ENCODE measurements around the gene WDFY3. TPM values are rescaled to one million over a fixed set of nuclear protein-coding genes. Genes with fewer than 3 reads are reported as not detected.

WDFY3 gene
- total RNA-seq, 5 donors from 2014 or later (not counting 1 experiment from before 2014, with no cell fraction given), result 0.47 to 1.3 (median 0.68) TPM

DNA sequence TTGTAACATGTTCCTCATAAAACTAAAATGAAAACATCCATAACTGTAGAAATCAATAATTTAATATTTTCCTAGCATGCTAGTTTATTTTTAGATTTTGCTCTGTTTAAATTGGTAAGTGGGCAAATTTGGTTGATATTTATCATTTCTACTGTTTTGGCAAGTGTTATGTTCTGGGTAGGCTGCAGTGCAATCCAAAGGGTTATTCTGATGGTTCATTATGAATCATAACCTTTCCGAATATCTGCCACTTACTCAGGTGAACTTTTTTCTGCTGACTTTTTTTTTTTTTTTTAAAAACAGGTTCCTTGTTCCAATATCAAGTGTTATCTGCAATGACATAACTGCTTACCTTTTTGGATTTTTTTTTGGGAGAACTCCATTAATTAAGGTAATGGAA, 331.5 kb downstream of the WDFY3 start:
- no CpG with 5 or more reads among the region's 1 CpG for WGBS (ENCODE audit: insufficient coverage)
- no peaks in the 10 kb centered on the region for H3K36me3 ChIP-seq (ENCODE audit: control insufficient read depth in 2 of 2, extremely low read depth in 1 of 2, insufficient read depth in 1 of 2, low read length in 1 of 2)
- Mint-ChIP-seq H3K36me3 (peaks cover 4% of the 10 kb centered on the region), H3K27me3 (peaks cover 0 to 4% of the 10 kb centered on the region in 2 donors), H3K4me1 (no peaks in the 10 kb centered on the region), H3K9me3 (peaks cover 0 to 2% (median 0%) of the 10 kb centered on the region in 3 donors), H3K27ac (no peak overlapping the region), H3K4me3 (no peak overlapping the region)
- ChIA-PET CTCF (interaction anchor here in 1 of 2 donors (0.7 kb wide), 1 partner anchor 379 kb away, joined by 4 read pairs; no protein-coding TSS in a partner anchor), POLR2A (no interaction called here)
- H3K4me1 ChIP-seq (ENCODE audit: control insufficient read depth in 1 of 2, extremely low read depth in 1 of 2, insufficient read depth in 2 of 2, low read length in 2 of 2), result no peaks in the 10 kb centered on the region
- DNase-seq (no peak), ATAC-seq (replicated peaks in 1 of 4) (no peak)
- H3K4me3 ChIP-seq (ENCODE audit: control insufficient read depth in 1 of 2, extremely low read depth in 1 of 2, low read length in 1 of 2), result no peak overlapping the region
- no peak overlapping the region for H3K27ac ChIP-seq (ENCODE audit: low read length)
- H3K27me3 ChIP-seq (replicated peaks in 1 of 2; ENCODE audit: control insufficient read depth in 2 of 2, extremely low read depth in 1 of 2, insufficient read depth in 2 of 2, low read length in 1 of 2), result no peaks in the 10 kb centered on the region
- H3K9me3 ChIP-seq, result no peaks in the 10 kb centered on the region

GRCh38 chr4:84632092-84632491, 334.4 kb downstream of the WDFY3 start:
- H3K27me3 Mint-ChIP-seq, result peaks cover 0 to 1% of the 10 kb centered on the region in 2 donors
- H3K9me3 Mint-ChIP-seq, result peaks cover 0 to 2% (median 0%) of the 10 kb centered on the region in 3 donors
- Histone ChIP-seq H3K4me1 (ENCODE audit: control insufficient read depth in 1 of 2, extremely low read depth in 1 of 2, insufficient read depth in 2 of 2, low read length in 2 of 2) (no peaks in the 10 kb centered on the region), H3K4me3 (ENCODE audit: control insufficient read depth in 1 of 2, extremely low read depth in 1 of 2, low read length in 1 of 2) (no peak overlapping the region), H3K27ac (ENCODE audit: low read length) (no peak overlapping the region), H3K36me3 (ENCODE audit: control insufficient read depth in 2 of 2, extremely low read depth in 1 of 2, insufficient read depth in 1 of 2, low read length in 1 of 2) (no peaks in the 10 kb centered on the region), H3K9me3 (no peaks in the 10 kb centered on the region), H3K27me3 (replicated peaks in 1 of 2; ENCODE audit: control insufficient read depth in 2 of 2, extremely low read depth in 1 of 2, insufficient read depth in 2 of 2, low read length in 1 of 2) (no peaks in the 10 kb centered on the region)
- ChIA-PET POLR2A (no interaction called here), CTCF (no interaction called here)
- H3K4me1 Mint-ChIP-seq, result no peaks in the 10 kb centered on the region
- no peak overlapping the region for H3K27ac Mint-ChIP-seq
- H3K4me3 Mint-ChIP-seq, result no peak overlapping the region
- no peak for ATAC-seq (replicated peaks in 1 of 4)
- DNase-seq, result no peak
- peaks cover under 1% of the 10 kb centered on the region for H3K36me3 Mint-ChIP-seq
- WGBS (ENCODE audit: insufficient coverage), result no CpG with 5 or more reads among the region's 2 CpGs

DNA sequence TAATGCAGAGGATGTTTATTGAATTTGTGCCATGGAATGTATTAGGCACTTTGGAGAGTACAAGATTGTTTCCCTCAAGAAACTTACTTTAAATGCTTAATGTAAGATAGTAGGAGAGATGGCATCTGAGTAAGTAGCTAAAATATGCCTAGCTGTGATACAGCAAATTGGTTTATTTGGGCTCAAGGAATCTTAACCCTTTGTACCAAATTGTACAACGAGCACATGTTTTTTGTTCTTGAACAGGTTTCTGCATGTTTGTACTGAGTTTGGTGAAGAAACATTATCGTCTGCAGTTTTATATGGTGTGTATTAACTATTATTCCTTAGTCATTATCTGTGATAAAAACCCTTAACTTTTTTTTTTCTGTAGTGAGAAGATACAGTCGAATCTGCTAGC, 334.9 kb downstream of the WDFY3 start:
- no peaks in the 10 kb centered on the region for H3K4me1 ChIP-seq (ENCODE audit: control insufficient read depth in 1 of 2, extremely low read depth in 1 of 2, insufficient read depth in 2 of 2, low read length in 2 of 2)
- no peaks in the 10 kb centered on the region for H3K27me3 ChIP-seq (replicated peaks in 1 of 2; ENCODE audit: control insufficient read depth in 2 of 2, extremely low read depth in 1 of 2, insufficient read depth in 2 of 2, low read length in 1 of 2)
- no peak for DNase-seq
- Mint-ChIP-seq H3K4me1 (no peaks in the 10 kb centered on the region), H3K4me3 (no peak overlapping the region), H3K36me3 (no peaks in the 10 kb centered on the region), H3K27ac (no peak overlapping the region), H3K9me3 (peaks cover 0 to 2% (median 0%) of the 10 kb centered on the region in 3 donors), H3K27me3 (no peaks in the 10 kb centered on the region)
- ChIA-PET CTCF (no interaction called here), POLR2A (no interaction called here)
- H3K27ac ChIP-seq (ENCODE audit: low read length), result no peak overlapping the region
- WGBS (ENCODE audit: insufficient coverage), result no CpG with 5 or more reads among the region's 3 CpGs
- no peak for ATAC-seq (replicated peaks in 1 of 4)
- H3K36me3 ChIP-seq (ENCODE audit: control insufficient read depth in 2 of 2, extremely low read depth in 1 of 2, insufficient read depth in 1 of 2, low read length in 1 of 2), result no peaks in the 10 kb centered on the region
- H3K4me3 ChIP-seq (ENCODE audit: control insufficient read depth in 1 of 2, extremely low read depth in 1 of 2, low read length in 1 of 2), result no peak overlapping the region
- no peaks in the 10 kb centered on the region for H3K9me3 ChIP-seq

GRCh38 chr4:84626673-84627072, 339.8 kb downstream of the WDFY3 start:
- Mint-ChIP-seq H3K9me3 (no peaks in the 10 kb centered on the region), H3K4me3 (no peak overlapping the region), H3K27ac (no peak overlapping the region), H3K4me1 (no peaks in the 10 kb centered on the region), H3K27me3 (no peaks in the 10 kb centered on the region), H3K36me3 (peaks cover 4% of the 10 kb centered on the region)
- no peaks in the 10 kb centered on the region for H3K9me3 ChIP-seq
- no peak overlapping the region for H3K27ac ChIP-seq (ENCODE audit: low read length)
- ChIA-PET POLR2A (no interaction called here), CTCF (no interaction called here)
- ATAC-seq (replicated peaks in 1 of 4) (no peak), DNase-seq (no peak)
- H3K4me3 ChIP-seq (ENCODE audit: control insufficient read depth in 1 of 2, extremely low read depth in 1 of 2, low read length in 1 of 2), result no peak overlapping the region
- H3K27me3 ChIP-seq (replicated peaks in 1 of 2; ENCODE audit: control insufficient read depth in 2 of 2, extremely low read depth in 1 of 2, insufficient read depth in 2 of 2, low read length in 1 of 2), result no peaks in the 10 kb centered on the region
- WGBS (ENCODE audit: insufficient coverage), result no CpG with 5 or more reads among the region's 5 CpGs
- no peaks in the 10 kb centered on the region for H3K36me3 ChIP-seq (ENCODE audit: control insufficient read depth in 2 of 2, extremely low read depth in 1 of 2, insufficient read depth in 1 of 2, low read length in 1 of 2)
- H3K4me1 ChIP-seq (ENCODE audit: control insufficient read depth in 1 of 2, extremely low read depth in 1 of 2, insufficient read depth in 2 of 2, low read length in 2 of 2), result no peaks in the 10 kb centered on the region

DNA sequence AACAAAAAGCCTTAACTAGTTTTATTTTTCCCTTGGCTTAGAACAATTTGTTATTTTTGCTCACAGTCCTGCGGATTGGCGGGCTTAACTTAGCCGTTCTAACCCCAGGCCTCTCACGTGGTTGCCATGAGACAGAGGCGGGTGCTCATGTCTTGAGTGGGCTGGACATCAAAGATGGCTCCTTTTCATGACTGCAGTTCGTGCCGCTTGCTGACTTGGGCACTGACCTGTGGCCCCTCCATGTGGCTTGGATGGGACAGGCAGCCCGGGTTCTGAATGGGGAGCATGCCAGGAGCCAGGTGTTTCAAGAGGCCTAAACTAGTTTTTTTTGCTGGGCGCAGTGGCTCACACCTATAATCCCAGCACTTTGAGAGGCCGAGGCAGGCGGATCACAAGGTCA, 342.8 kb downstream of the WDFY3 start:
- H3K27ac Mint-ChIP-seq, result no peak overlapping the region
- ChIA-PET CTCF (no interaction called here), POLR2A (interaction anchor here in 1 of 2 donors (0.7 kb wide), 1 partner anchor 94 kb away, joined by 4 read pairs; no protein-coding TSS in a partner anchor)
- H3K4me1 Mint-ChIP-seq, result no peaks in the 10 kb centered on the region
- H3K36me3 Mint-ChIP-seq, result peaks cover 4% of the 10 kb centered on the region
- no peaks in the 10 kb centered on the region for H3K27me3 Mint-ChIP-seq
- Histone ChIP-seq H3K27ac (ENCODE audit: low read length) (no peak overlapping the region), H3K27me3 (replicated peaks in 1 of 2; ENCODE audit: control insufficient read depth in 2 of 2, extremely low read depth in 1 of 2, insufficient read depth in 2 of 2, low read length in 1 of 2) (no peaks in the 10 kb centered on the region), H3K9me3 (no peaks in the 10 kb centered on the region), H3K36me3 (ENCODE audit: control insufficient read depth in 2 of 2, extremely low read depth in 1 of 2, insufficient read depth in 1 of 2, low read length in 1 of 2) (no peaks in the 10 kb centered on the region), H3K4me1 (ENCODE audit: control insufficient read depth in 1 of 2, extremely low read depth in 1 of 2, insufficient read depth in 2 of 2, low read length in 2 of 2) (no peaks in the 10 kb centered on the region), H3K4me3 (ENCODE audit: control insufficient read depth in 1 of 2, extremely low read depth in 1 of 2, low read length in 1 of 2) (no peak overlapping the region)
- no peaks in the 10 kb centered on the region for H3K9me3 Mint-ChIP-seq
- WGBS (ENCODE audit: insufficient coverage), result 90% methylated on average over 8 of the region's 11 CpGs
- ATAC-seq (replicated peaks in 1 of 4), result no peak
- no peak for DNase-seq
- H3K4me3 Mint-ChIP-seq, result no peak overlapping the region

GRCh38 chr4:84622959-84623358, 343.5 kb downstream of the WDFY3 start:
- WGBS (ENCODE audit: insufficient coverage), result no CpG with 5 or more reads among the region's 1 CpG
- Mint-ChIP-seq H3K36me3 (peaks cover 4% of the 10 kb centered on the region), H3K9me3 (no peaks in the 10 kb centered on the region), H3K4me1 (no peaks in the 10 kb centered on the region), H3K27ac (no peak overlapping the region), H3K27me3 (no peaks in the 10 kb centered on the region), H3K4me3 (no peak overlapping the region)
- Histone ChIP-seq H3K9me3 (no peaks in the 10 kb centered on the region), H3K4me3 (ENCODE audit: control insufficient read depth in 1 of 2, extremely low read depth in 1 of 2, low read length in 1 of 2) (no peak overlapping the region), H3K27ac (ENCODE audit: low read length) (no peak overlapping the region), H3K36me3 (ENCODE audit: control insufficient read depth in 2 of 2, extremely low read depth in 1 of 2, insufficient read depth in 1 of 2, low read length in 1 of 2) (no peaks in the 10 kb centered on the region), H3K4me1 (ENCODE audit: control insufficient read depth in 1 of 2, extremely low read depth in 1 of 2, insufficient read depth in 2 of 2, low read length in 2 of 2) (no peaks in the 10 kb centered on the region), H3K27me3 (replicated peaks in 1 of 2; ENCODE audit: control insufficient read depth in 2 of 2, extremely low read depth in 1 of 2, insufficient read depth in 2 of 2, low read length in 1 of 2) (no peaks in the 10 kb centered on the region)
- DNase-seq, result no peak
- ChIA-PET CTCF (no interaction called here), POLR2A (no interaction called here)
- no peak for ATAC-seq (replicated peaks in 1 of 4)

All from T-cell (primary cell).